GM19463 (cell line): ENCODE results near the gene CFAP46.

Experiments used
- ATAC-seq: cut with Tn5 transposase; IDR thresholded peaks from one replicate; pipeline ENCODE4 v1.9.1; 2021; ENCODE audit warnings: mild to moderate bottlenecking, moderate library complexity; ENCODE audit not compliant: unreplicated experiment

The CFAP46 gene

DNA sequence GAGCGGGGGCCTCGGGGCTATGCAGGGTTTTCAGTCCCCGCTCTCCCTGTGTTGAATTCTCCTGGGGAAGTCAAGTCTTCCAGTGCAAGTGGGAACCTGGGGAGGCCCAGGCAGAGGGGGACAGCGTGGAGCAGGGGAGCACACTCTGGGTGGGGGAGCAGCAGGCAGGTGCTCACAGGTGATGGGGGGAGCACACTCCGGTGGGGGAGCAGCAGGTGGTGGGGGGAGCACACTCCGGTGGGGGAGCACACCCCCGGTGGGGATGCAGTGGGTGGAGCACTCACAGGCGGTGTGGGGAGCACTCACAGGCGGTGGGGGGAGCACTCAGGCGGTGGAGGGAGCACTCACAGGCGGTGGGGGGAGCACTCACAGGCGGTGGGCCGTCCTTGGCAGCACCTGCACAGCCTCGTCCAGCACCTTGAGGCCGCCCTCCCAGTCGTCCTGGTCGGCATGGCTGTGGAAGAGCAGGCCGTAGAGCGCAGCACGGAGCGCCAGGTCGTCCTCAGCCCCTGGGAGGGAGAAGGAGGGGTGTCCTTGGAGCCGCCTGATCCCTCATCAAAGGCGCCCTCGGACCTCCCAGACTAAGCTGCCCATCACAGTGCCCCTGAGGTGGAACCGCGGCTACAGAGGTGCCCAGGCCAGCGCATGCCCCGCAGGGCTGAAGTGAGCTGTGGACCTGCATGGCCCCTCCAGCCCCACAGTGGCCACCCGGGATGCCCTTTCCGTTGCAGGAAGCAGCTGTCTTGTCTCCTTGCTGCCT lies 56.7 kb downstream of the CFAP46 start:
- no peak for ATAC-seq

DNA sequence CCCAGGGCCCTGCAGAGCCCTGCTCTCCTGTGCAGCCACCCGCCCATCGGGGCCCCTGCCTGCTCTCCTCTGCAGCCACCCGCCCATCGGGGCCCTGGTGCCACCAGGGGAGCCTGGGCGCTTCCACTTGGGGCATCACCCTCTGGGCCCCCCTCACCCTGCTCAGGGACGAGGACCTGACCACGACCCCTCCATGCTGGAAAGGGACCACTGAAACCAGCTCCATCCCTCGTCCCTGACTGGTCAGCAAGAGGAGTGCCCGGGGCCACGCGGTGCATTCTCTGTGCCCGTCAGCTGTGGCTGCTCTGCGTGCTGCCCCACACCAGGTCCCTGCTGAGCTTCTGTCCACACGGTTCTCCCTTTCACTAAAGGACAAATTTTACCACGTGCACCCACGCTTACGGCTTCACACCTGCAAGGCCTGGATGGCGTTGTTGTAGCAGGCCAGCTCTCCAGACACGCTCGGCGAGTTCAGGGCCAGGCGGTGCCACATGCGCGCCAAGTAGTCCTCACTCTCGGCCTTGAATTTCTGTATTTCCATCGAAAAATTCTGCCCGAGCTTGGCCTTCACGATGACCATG lies 57.6 kb downstream of the CFAP46 start:
- ATAC-seq = no peak

DNA sequence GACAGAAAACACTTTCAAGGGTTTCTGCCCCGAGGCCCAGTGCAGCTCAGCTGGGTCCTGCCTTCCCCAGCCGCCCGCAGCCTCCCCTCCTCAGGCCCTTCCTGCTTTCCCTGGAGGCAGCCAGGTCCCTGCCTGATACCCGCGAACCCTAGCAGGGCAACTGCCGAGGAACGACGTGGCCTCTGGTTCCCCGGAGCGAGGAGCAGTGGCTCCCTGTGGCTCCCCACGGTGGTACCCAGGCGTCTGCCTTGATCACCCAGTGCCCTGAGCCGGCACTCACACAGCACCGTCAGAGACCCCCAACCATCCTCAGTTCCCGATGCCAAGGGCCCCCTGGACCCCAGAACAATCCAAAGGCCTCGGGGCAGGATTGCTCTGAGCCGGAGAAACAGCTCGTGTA lies 58.3 kb downstream of the CFAP46 start:
- ATAC-seq = no peak

DNA sequence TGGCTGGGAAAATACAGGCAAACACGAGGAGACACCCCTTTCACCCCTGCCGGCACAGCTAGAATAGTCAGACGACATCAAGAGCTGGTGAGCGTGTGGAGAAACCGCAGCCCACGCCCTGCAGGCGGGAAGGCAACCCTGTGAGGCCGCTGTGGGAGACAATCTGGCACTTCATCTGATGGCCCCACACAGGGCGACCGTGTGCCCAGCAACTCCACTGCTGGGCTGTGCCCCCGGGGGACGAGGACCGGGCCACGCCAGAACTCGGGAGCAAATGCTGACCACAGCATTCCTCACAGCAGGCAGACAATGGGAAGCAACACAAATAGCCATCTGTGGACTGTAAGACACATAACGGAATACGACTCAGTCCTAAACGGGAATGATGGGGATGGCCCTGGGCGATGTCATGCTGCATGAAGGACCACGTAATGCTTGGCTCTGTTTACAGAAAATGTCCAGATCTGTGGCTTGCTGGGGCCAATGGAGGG lies 58.9 kb downstream of the CFAP46 start:
- ATAC-seq = no peak

DNA sequence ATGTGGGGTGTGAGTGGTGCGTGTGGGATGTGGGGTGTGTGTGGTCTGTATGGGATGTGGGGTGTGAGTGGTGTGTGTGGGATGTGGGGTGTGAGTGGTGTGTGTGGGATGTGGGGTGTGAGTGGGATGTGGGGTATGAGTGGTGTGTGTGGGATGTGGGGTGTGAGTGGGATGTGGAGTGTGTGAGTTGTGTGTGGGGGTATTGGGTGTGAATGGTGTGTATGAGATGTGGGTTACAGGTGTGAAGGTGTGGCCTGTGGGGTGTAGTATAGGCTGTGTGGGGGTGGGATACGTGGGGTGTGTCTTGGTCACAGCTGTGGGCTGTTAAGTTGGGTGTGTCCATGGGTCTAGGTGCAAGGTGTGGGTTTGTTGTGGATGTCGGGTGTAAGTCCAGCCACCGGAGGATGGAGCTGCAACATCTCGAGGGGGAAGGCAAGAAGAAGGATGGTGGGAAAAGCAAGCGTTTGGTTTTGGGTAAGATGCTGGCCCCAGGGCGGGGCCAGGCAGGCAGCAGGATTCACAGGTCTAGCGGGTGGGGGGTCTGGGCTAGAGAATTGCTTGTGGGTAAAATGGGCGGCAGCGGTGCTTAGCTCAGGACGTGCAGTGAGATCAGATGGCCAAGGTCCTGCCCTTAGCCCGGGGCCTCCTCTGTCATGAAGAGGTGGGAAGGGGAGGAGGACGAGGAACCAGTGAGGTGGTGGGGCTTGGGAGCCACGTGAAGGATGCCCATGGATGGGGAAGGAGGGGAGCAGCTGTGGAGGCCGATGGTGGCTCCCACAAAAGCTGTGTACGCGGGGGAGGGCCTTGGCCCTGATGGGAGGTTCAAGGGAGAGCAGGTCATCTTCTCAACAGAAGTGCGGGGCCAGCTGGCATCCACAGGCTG lies 60.1 kb downstream of the CFAP46 start:
- ATAC-seq = no peak

DNA sequence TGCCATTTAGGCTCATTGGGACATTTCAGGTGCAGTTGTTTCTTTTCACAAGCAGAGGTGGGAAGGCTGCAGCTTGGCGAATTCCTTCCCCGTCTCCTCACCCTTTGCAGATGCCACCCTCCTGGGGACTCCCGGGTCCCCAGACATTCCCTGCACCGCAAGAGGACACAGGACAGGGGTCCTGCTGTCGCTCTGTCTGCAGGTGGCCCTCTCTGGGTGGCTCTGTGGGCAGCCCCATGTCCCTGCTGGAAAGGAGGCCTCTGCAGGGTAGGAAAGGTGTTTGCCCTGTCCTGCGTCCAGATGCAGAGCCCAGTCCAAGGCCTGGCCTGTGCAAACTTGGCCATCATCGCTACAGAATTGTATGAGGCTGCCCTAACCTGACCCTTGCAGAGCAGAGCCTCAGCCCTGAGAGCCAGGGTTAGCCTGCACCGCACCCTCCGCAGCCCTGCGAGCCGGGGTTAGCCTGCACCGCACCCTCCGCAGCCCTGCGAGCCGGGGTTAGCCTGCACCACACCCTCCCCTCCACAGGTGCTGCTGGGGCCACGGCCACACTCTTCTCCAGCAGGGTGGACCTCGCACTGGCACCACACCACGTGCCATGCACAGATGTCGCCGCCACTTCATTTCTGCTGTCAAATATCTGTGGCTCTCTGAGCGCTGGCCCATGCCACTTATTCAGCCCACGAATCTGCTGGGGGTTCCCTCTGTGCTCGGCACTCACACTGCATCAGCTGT lies 61.0 kb downstream of the CFAP46 start:
- ATAC-seq = no peak

DNA sequence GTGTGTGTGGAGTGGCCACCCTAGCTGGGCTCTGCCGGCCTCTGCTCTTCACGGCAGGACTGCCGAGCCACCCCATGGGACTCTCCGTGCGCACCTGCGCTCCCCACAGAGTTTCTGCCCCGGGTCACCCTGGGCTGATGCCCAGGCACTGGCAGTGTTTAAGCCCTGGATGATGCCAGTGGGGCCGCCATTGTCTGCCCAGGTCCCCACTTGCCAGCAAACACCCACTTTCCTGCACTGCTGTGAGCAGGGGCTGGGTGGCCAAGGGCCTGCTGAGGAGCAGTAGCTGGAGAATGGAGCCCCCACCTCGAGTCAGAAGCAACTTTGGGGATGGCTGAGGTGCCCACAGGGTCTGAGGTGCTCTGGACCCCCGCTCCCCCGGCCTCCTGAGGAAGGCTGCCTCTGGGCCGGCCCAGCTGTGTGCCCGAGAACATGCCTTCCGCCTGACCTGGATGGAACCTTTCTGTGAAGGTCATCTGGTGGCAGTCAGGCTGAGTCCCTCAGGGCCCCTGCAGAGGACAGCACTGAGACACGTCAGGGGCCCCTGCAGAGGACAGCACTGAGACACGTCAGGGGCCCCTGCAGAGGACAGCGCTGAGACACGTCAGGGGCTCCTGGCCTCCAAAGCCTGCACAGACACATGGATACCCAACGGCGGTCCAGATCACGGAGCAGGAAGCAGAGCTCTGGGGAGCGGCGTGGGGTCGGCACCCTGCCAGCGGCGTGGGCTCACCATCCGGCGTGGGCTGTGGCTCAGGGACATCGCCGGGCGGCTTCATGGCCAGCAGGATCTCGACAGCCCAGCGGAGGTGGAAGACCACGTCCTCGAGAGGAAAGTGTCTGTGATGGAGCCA lies 62.0 kb downstream of the CFAP46 start:
- no peak for ATAC-seq

DNA sequence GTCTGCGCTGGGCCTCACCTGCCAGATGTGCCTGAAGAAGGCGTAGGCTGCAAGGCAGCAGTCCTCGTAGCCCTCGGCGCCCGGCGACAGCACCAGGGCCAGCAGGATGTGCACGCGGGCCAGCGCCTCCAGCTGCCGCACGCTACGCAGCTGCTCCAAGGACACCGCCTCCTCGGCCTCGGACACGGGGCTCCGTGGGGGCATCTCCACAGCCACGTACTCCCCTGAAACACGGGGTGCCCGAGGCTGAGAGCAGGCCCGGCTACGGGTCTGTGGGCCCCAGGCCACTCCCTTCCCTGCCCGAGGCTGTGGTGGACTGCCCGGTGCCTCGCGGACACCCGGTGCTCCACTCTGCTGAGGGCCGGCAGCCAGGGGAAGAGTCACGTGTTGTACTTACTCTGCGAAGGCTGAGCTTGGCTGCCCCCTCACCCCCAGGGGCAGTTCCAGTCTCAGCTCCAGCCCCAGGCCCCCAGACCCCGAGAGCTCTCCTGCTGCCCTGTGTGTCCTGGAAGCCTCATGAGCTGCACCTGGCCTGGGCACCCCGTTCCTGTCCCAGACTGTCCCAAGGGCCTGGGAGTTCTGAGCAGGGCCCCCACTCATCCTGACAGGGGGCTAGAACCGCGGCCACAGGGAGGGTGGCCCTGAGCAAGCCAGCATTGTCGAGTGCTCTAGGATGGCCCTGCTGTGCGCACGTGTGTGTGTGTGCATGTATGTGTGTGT lies 62.8 kb downstream of the CFAP46 start:
- ATAC-seq = no peak

DNA sequence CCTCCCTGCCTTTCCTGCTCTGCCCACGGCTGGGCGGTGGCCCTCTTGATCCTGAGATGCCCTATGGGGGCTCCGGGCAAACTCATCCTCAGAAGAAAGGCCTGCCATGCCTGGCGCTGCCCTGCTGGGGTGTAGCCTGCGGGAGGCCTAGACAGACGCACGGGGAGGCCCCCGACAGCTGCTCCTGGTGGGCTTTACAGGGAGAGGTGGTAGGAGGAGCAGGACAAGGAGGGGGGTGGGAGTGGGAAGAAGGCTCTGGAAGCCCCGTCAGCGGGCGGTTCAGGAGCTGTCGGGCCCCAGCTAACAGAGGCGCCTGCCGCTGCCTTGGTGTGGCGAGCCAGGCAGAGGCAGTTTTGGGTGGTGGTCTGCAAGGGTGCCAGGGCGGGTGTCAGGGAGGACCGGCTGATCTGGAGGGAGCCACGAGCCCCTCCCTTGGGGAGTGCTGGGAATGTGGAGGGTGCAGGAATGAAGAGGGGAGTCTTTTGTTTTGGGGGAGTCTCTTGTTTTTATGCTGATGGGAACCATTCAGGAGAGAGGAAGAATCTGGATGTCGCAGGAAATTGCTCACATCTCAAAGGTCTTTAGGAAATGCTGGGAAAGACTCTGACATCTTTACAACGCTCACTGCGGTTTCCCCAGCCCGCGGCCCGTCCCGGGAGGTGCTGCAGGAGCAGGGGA lies 63.5 kb downstream of the CFAP46 start:
- ATAC-seq = no peak

DNA sequence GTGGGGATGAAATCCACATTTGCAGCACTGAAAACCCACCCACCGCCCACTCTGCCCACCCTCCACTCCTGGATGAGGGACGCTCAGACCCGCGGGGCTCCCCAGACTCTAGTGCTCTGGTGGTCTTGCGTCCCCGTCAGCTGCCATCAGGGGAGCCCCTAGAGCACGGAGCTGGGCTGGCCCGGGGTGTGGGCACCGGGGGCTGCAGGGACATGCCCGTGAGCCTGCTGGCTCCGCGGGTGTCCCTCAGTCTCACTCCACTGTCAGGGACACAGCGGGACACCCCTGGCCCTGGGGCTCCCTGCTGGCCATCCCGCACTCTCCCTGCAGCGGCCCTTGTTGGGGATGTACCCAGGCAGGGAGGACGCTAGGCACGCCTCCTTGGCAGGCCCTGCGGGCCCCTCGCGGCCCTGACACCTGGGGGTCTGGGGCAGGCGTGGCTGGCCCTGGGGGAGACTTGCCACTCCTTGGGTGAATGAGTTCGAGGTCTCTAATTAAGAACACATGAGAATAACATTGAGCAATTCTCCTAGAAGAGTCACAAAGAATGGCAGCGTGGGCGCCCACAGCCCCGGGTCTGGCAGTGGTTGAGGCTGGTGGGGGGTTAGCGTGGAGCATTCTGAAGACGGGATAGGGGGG lies 64.2 kb downstream of the CFAP46 start:
- no peak for ATAC-seq

DNA sequence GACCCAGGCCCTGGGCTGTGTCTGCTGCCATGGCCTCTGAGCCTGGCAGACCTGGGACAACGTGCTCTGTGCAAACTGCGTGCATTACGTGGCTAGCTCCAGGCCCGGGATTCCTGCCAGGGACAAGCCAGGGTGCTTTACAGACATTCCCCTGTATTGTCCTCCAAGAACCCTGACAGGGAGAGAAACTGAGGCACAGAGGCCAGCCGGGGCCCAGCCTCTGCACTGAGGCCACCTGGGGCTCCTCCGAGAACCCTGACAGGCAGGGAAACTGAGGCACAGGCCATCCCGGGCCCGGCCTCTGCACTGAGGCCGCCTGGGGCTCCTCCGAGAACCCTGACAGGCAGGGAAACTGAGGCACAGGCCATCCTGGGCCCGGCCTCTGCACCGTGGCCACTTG lies 64.9 kb downstream of the CFAP46 start:
- no peak for ATAC-seq

DNA sequence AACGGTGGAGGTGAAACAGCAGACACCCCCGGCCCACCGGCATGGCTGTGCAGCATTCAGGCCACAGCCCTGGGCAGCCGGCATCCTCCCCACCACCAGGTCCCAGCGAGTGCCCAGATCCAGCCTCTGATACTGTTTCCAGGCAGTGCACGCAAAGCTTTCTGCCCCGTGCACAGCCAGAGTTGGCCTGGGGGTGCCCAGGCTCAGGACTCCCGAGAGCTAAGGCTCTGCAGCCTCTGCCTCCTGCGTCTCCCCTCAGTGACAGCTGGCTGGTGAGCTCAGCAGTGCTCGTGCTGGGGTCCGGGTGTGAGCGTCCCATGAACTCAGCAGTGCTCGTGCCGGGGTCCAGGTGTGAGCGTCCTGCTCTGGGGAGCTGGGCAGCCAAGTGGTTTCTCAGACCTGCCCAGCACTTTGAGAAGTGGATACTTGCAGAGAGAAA lies 65.4 kb downstream of the CFAP46 start:
- ATAC-seq = no peak

DNA sequence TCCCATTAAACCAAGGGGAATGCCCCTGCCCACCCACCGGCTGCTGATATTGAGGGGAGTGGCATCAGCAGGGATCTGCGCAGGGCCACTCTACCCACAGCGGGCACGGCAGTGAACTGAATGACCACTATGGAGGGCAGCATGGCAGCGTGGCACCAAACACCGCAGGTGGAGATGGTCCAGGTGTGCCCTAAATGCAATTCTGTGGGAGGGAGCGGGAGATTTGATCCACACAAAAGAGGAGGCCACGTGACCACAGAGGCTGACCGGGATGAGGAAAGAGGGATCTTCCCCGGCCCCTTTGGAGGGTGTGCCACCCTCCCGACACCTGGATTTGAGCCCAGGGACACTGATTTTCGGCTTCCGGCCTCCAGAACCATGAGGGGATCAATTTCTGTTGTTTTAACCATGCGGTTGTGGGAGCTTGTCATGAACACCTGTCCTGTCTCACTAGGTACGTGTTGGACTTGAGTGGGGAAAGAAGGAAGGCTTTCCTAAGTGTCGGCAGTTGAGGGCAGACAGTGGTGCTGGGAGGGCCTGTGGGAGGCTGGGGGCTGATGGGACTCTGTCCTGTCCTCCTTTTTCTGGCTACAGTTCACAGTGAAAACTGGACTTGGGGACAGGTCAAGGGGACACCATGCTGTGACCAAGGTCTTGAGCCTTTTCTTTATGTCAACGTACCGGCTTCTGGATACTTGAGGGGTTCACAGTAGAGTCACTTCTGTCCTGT lies 66.1 kb downstream of the CFAP46 start:
- ATAC-seq = no peak

DNA sequence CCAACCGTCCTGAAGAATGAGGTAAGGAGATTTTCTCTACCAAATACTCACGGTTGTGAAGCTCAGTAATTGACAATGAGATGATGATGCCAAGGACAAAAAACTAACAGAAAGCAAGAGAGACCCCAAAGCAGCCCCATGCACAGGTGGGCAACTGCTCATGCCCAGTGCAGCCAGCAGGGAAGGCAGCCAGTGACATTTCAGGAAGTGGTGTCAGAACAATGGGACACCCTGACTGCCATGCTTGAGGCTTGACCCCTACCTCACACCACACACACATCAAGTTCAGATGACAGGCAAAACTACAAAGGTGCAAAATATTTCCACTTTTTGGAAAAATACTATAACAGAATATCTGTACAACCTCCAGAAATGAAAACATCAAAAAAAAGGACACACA lies 66.9 kb downstream of the CFAP46 start:
- ATAC-seq = no peak

DNA sequence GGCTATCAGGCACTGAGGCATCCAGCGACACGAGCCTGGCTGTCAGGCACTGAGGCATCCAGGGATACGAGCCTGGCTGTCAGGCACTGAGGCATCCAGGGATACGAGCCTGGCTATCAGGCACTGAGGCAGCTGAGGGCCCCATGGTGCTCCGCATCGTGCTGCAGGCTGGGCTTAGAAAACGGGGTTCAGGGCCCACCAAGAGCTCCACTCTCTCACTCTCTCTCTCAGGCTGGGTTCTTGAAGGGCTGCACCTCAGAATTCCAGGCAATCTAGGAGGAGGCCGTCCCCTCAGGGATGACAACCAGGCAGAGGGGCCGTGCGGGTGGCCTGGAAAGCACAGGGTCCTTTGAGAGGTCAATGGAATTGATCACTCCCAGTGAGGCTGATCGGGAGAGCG lies 69.0 kb downstream of the CFAP46 start:
- ATAC-seq = no peak

DNA sequence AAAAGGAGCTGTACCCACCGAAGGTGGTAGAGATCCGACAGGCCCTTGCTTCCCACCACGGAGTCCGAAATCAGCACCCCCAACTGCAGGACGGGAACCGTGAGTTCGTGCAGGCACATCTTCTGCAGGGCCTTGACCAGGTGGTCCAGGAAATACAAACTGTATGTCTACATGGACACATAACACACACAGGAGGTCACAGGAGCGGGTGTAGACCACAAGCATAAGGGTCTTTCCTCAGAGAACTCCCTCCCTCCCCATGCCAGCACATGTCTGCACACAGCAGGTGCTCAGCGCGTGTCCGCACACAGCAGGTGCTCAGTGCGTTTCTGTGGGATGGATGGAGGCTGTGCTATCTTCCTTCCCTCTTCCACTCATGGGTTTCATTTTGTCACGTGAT lies 69.7 kb downstream of the CFAP46 start:
- no peak for ATAC-seq

DNA sequence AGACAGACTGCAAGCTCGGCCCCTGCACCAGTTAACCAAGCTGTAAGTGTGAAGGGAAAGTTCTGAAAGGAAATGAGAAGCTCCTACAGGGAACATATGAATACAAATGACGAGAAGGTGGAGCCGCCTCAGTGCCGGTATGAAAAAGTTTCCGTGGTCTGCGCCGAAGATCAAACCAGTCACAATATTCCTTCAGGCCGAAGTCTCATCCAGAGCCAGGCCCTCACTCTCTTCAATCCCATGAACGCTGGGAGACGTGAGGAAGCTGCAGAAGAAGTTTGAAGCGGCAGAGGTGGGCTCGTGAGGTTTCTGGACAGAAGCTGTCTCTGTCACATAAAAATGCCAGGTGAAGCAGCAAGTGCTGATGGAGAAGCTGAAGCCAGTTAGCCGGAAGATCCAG lies 71.9 kb downstream of the CFAP46 start:
- no peak for ATAC-seq

DNA sequence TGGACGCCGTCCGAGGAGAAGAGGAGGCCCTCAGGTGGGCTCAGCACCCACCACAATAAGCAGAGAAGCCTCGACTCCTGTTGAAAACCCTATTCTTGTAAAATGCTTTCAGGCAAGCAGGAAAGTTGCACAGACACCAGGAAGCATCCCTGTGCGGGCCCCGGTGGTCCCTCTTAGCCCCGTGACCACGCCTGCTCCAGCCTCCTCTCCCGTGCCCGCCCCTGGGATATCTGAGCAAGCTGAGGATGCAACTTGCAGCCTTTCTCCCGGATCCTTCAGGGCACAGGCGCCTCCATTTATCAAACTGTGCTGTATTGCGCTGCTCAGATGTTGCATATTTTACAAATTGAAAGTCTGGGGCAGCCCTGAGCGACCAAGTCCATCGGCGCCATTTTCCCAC lies 72.7 kb downstream of the CFAP46 start:
- ATAC-seq = no peak
